Cortex of kidney (tissue), 1 donor: Measurements from ENCODE around the gene VSTM2A.
"Not testable (repeated sequence)": the region's sequence is repeated elsewhere in the genome, so short reads cannot be mapped to it uniquely, and the experiment has no call there.

Source experiments
- DNase-seq: peaks from one replicate; lab custom pipeline; 2025; lab: John Stamatoyannopoulos, UW

VSTM2A gene

GRCh38 chr7:54541669-54542625 lies at the start of gene VSTM2A:
Gene VSTM2A (plus strand): TSS chr7:54542375. CDS start chr7:54542731, 356 bp downstream.
- no peak for DNase-seq

- DNase-seq: not testable (repeated sequence)
Observed at GRCh38 chr7:54504531-54504930, 37.6 kb upstream of the VSTM2A start.

- no peak for DNase-seq
Observed at GRCh38 chr7:54529568-54529967, 12.6 kb upstream of the VSTM2A start.

GRCh38 chr7:54538122-54538521 lies 4.1 kb upstream of the VSTM2A start:
- DNase-seq: no peak

GRCh38 chr7:54543051-54543488 lies 895 bp downstream of the VSTM2A start:
- DNase-seq: no peak

- no peak for DNase-seq
Observed at GRCh38 chr7:54544149-54544526, 2.0 kb downstream of the VSTM2A start.

- DNase-seq: no peak
Observed at GRCh38 chr7:54544527-54545240, 2.5 kb downstream of the VSTM2A start.

GRCh38 chr7:54545241-54545563 lies 3.0 kb downstream of the VSTM2A start:
- no peak for DNase-seq

- DNase-seq: no peak
Observed at GRCh38 chr7:54546081-54546985, 4.2 kb downstream of the VSTM2A start.

GRCh38 chr7:54546986-54547314 lies 4.8 kb downstream of the VSTM2A start:
- no peak for DNase-seq

- DNase-seq: no peak
Observed at GRCh38 chr7:54550471-54550870, 8.3 kb downstream of the VSTM2A start.

GRCh38 chr7:54556121-54556520 lies 13.9 kb downstream of the VSTM2A start:
- DNase-seq: no peak

GRCh38 chr7:54559401-54559800 lies 17.2 kb downstream of the VSTM2A start:
- DNase-seq: no peak

- no peak for DNase-seq
Observed at GRCh38 chr7:54560198-54560597, 18.0 kb downstream of the VSTM2A start.

- no peak for DNase-seq
Observed at GRCh38 chr7:54560723-54561122, 18.5 kb downstream of the VSTM2A start.

- no peak for DNase-seq
Observed at GRCh38 chr7:54563329-54563916, 21.2 kb downstream of the VSTM2A start.

GRCh38 chr7:54565432-54565831 lies 23.3 kb downstream of the VSTM2A start:
- DNase-seq: no peak

GRCh38 chr7:54581511-54581910 lies 39.3 kb downstream of the VSTM2A start:
- DNase-seq: no peak

GRCh38 chr7:54591404-54592386 lies 49.5 kb downstream of the VSTM2A start:
- no peak for DNase-seq

- DNase-seq: no peak
Observed at GRCh38 chr7:54596747-54597146, 54.6 kb downstream of the VSTM2A start.

- DNase-seq: no peak
Observed at GRCh38 chr7:54615537-54615936, 73.4 kb downstream of the VSTM2A start.
